SJSA1 (cell line): Measurements from ENCODE around the gene ZC3H7A. TPM values are rescaled to one million over a fixed set of nuclear protein-coding genes. Genes with fewer than 3 reads are reported as not detected.

ENCODE experiments used
- DNase-seq, 2 experiments: peaks; one replicate each; pipeline ENCODE4 v3.0.0-alpha.2; 2015 to 2020; ENCODE audit warnings: low spot score in 2 of 2, low read depth in 1 of 2
- H3K27ac ChIP-seq: fragments of 250-450 bp; sonication (Bioruptor Pico); 2 replicates; pipeline ENCODE4 v1.5.1; 2020; ENCODE audit warnings: mild to moderate bottlenecking, moderate library complexity
- H3K27me3 ChIP-seq: fragments of 250-450 bp; sonication (Bioruptor Pico); replicated peaks from 2 replicates; pipeline ENCODE4 v1.5.1; 2020; ENCODE audit warnings: mild to moderate bottlenecking, moderate library complexity
- H3K36me3 ChIP-seq: fragments of 250-450 bp; sonication (Bioruptor Pico); 2 replicates; pipeline ENCODE4 v1.5.1; 2020; ENCODE audit warnings: mild to moderate bottlenecking
- H3K4me1 ChIP-seq: fragments of 250-450 bp; sonication (Bioruptor Pico); replicated peaks from 2 replicates; pipeline ENCODE4 v1.6.1; 2021; ENCODE audit warnings: mild to moderate bottlenecking
- H3K4me3 ChIP-seq: fragments of 250-450 bp; sonication (Bioruptor Pico); 2 replicates; pipeline ENCODE4 v1.5.1; 2020; ENCODE audit warnings: mild to moderate bottlenecking
- H3K9me3 ChIP-seq: fragments of 250-450 bp; sonication (Bioruptor Pico); replicated peaks from 2 replicates; pipeline ENCODE4 v1.5.1; 2020; ENCODE audit warnings: mild to moderate bottlenecking
- total RNA-seq: library from RNA; depleted of rRNA; stranded (reverse); fragments of >200 nt; shearing (Covaris generic); gene quantifications from 2 replicates; pipeline ENCODE4 v1.2.3, GENCODE V29; 2014

ZC3H7A gene
- total RNA-seq, 1 experiment from 2014 or later: 47.4 TPM

GRCh38 chr16:11747949-11748403, 49.1 kb downstream of the ZC3H7A start:
- no peak overlapping the region for H3K4me3 ChIP-seq
- no peaks in the 10 kb centered on the region for H3K9me3 ChIP-seq
- no peak overlapping the region for H3K27ac ChIP-seq
- no peaks in the 10 kb centered on the region for H3K27me3 ChIP-seq
- H3K4me1 ChIP-seq: peaks cover 6% of the 10 kb centered on the region
- DNase-seq: no peak
- H3K36me3 ChIP-seq: peaks cover 47% of the 10 kb centered on the region

GRCh38 chr16:11744075-11744470, 53.0 kb downstream of the ZC3H7A start:
- no peaks in the 10 kb centered on the region for H3K27me3 ChIP-seq
- peaks cover 25% of the 10 kb centered on the region for H3K36me3 ChIP-seq
- DNase-seq: peak in 1 of 2 experiments; percentile 11
- H3K9me3 ChIP-seq: no peaks in the 10 kb centered on the region
- no peak overlapping the region for H3K27ac ChIP-seq
- no peak overlapping the region for H3K4me3 ChIP-seq
- peaks cover 14% of the 10 kb centered on the region for H3K4me1 ChIP-seq

- Histone ChIP-seq H3K27ac (peak overlapping the region; percentile 11), H3K4me3 (peak overlapping the region; percentile 93), H3K27me3 (no peaks in the 10 kb centered on the region), H3K9me3 (no peaks in the 10 kb centered on the region), H3K4me1 (peaks cover 14% of the 10 kb centered on the region), H3K36me3 (peaks cover 19% of the 10 kb centered on the region)
- peak in 1 of 2 experiments; percentile 25 for DNase-seq
These were observed 53.6 kb downstream of the ZC3H7A start for GRCh38 chr16:11743308-11744074.

- no peaks in the 10 kb centered on the region for H3K27me3 ChIP-seq
- peaks cover 14% of the 10 kb centered on the region for H3K4me1 ChIP-seq
- peak within 1 kb of the TSS; percentile 77 for H3K27ac ChIP-seq
- H3K9me3 ChIP-seq: no peaks in the 10 kb centered on the region
- peaks cover 17% of the 10 kb centered on the region for H3K36me3 ChIP-seq
- DNase-seq: peak; percentile 97 to 99
- H3K4me3 ChIP-seq: peak within 1 kb of the TSS; percentile 93
These were observed 54.3 kb downstream of the ZC3H7A start, which contains the start of gene TXNDC11 for GRCh38 chr16:11742536-11743307. TSS of gene TXNDC11 (minus strand) at chr16:11742857. CDS start at chr16:11742730, 127 bp downstream.

- Histone ChIP-seq H3K27me3 (no peaks in the 10 kb centered on the region), H3K27ac (peak overlapping the region; percentile 77), H3K9me3 (no peaks in the 10 kb centered on the region), H3K4me3 (peak overlapping the region; percentile 93), H3K4me1 (peaks cover 14% of the 10 kb centered on the region), H3K36me3 (peaks cover 21% of the 10 kb centered on the region)
- no peak for DNase-seq
These were observed 54.9 kb downstream of the ZC3H7A start for GRCh38 chr16:11742093-11742535.

GRCh38 chr16:11740567-11740966, 56.5 kb downstream of the ZC3H7A start:
- Histone ChIP-seq H3K27me3 (no peaks in the 10 kb centered on the region), H3K9me3 (no peaks in the 10 kb centered on the region), H3K4me3 (no peak overlapping the region), H3K36me3 (peaks cover 36% of the 10 kb centered on the region), H3K4me1 (peaks cover 14% of the 10 kb centered on the region), H3K27ac (no peak overlapping the region)
- DNase-seq: no peak

- H3K27ac ChIP-seq: no peak overlapping the region
- H3K4me3 ChIP-seq: no peak overlapping the region
- H3K9me3 ChIP-seq: no peaks in the 10 kb centered on the region
- no peaks in the 10 kb centered on the region for H3K27me3 ChIP-seq
- H3K36me3 ChIP-seq: peaks cover 52% of the 10 kb centered on the region
- H3K4me1 ChIP-seq: peaks cover 14% of the 10 kb centered on the region
- DNase-seq: no peak
These were observed 58.1 kb downstream of the ZC3H7A start for GRCh38 chr16:11738742-11739544.

GRCh38 chr16:11737713-11738112, 59.3 kb downstream of the ZC3H7A start:
- H3K27me3 ChIP-seq: no peaks in the 10 kb centered on the region
- H3K27ac ChIP-seq: no peak overlapping the region
- H3K9me3 ChIP-seq: no peaks in the 10 kb centered on the region
- H3K4me3 ChIP-seq: no peak overlapping the region
- no peak for DNase-seq
- peaks cover 65% of the 10 kb centered on the region for H3K36me3 ChIP-seq
- peaks cover 7% of the 10 kb centered on the region for H3K4me1 ChIP-seq

GRCh38 chr16:11736903-11737302, 60.2 kb downstream of the ZC3H7A start:
- Histone ChIP-seq H3K4me3 (no peak overlapping the region), H3K4me1 (peaks cover 7% of the 10 kb centered on the region), H3K27ac (no peak overlapping the region), H3K27me3 (no peaks in the 10 kb centered on the region), H3K36me3 (peaks cover 66% of the 10 kb centered on the region), H3K9me3 (no peaks in the 10 kb centered on the region)
- no peak for DNase-seq

GRCh38 chr16:11735787-11736186, 61.3 kb downstream of the ZC3H7A start:
- no peak for DNase-seq
- Histone ChIP-seq H3K4me3 (no peak overlapping the region), H3K9me3 (no peaks in the 10 kb centered on the region), H3K27me3 (no peaks in the 10 kb centered on the region), H3K27ac (no peak overlapping the region), H3K36me3 (peaks cover 70% of the 10 kb centered on the region), H3K4me1 (no peaks in the 10 kb centered on the region)

- Histone ChIP-seq H3K4me1 (peaks cover 4% of the 10 kb centered on the region; the same call in 1 of the 2 replicates), H3K36me3 (peaks cover 78% of the 10 kb centered on the region)
- DNase-seq: no peak
These were observed 62.4 kb downstream of the ZC3H7A start for GRCh38 chr16:11734653-11735043.

GRCh38 chr16:11734025-11734652, 62.9 kb downstream of the ZC3H7A start:
- peaks cover 83% of the 10 kb centered on the region for H3K36me3 ChIP-seq
- no peaks in the 10 kb centered on the region for H3K9me3 ChIP-seq
- H3K27me3 ChIP-seq: no peaks in the 10 kb centered on the region
- no peak for DNase-seq
- H3K4me3 ChIP-seq: no peak overlapping the region
- H3K27ac ChIP-seq: no peak overlapping the region
- H3K4me1 ChIP-seq: peaks cover 7% of the 10 kb centered on the region; the same call in 1 of the 2 replicates

More at GRCh38 chr16:11734653-11735043, 62.4 kb downstream of the ZC3H7A start:
- Histone ChIP-seq H3K9me3 (no peaks in the 10 kb centered on the region), H3K27ac (no peak overlapping the region), H3K27me3 (no peaks in the 10 kb centered on the region), H3K4me3 (no peak overlapping the region)

- Histone ChIP-seq H3K9me3 (no peaks in the 10 kb centered on the region), H3K27me3 (no peaks in the 10 kb centered on the region), H3K4me1 (peaks cover 7% of the 10 kb centered on the region; the same call in 1 of the 2 replicates), H3K36me3 (peaks cover 78% of the 10 kb centered on the region), H3K4me3 (no peak overlapping the region), H3K27ac (no peak overlapping the region)
- no peak for DNase-seq
These were observed 65.8 kb downstream of the ZC3H7A start for GRCh38 chr16:11731222-11731621.
